Anterior cingulate cortex (tissue), 58 donors: Measurements from ENCODE around the gene SHISA8.

Experiments
- DNase-seq, 58 donors: peaks; one replicate each; lab custom pipeline; 2025; lab: John Stamatoyannopoulos, UW

Gene SHISA8

GRCh38 chr22:41868556-41868955 lies 46.3 kb downstream of the SHISA8 start:
- DNase-seq = no peak

GRCh38 chr22:41863472-41863871 lies 51.4 kb downstream of the SHISA8 start:
- DNase-seq = no peak

GRCh38 chr22:41862530-41863266 lies 52.2 kb downstream of the SHISA8 start:
- no peak for DNase-seq

- peak in 1 of 58 donors; percentile 23 for DNase-seq
These were observed 52.7 kb downstream of the SHISA8 start for GRCh38 chr22:41862160-41862529.
